ENCODE data around the gene MISP3. TPM values are rescaled to one million over a fixed set of nuclear protein-coding genes. Genes with fewer than 3 reads are reported as not detected.

MISP3 gene
- total RNA-seq, 6 experiments from 2014 or later = 0.62 to 1.2 (median 0.88) TPM

DNA sequence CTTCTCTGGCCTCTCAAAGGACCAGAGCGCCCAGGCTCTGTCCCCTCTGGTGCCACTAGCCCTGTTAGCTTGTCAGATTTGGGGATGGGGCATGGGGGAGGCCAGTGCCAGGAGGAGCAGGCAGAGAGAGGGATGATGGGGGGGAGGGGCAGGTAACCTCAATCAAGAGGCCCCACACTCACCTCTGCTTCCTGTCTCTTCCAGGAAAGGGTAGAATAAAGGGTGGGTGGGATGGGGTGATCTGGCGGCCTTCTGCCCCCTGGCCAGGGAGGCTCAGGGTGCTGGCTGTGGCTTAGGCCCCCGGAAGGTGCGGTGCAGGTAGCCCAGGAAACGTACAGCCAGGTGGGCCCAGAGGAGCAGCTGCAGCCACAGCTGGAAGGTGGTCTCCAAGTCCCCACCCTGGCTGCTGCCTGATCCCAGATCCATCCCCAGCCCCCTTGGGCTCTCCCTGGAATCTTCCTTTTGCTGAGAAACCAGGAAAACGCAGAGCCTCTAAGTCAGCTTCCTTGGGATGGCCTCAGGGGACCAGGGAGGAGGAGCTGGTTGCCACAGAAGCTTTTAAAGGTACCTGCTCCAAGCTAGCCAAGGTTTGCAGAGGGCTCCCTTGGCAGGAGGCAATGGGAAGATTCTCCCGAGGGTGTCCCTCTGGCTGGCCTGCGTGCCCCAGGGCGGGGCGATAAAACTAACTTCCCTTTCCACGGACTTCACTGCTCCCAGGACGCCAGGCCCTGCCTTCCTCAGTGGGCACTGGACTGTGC, 39.6 kb downstream of the MISP3 start:
- peaks cover 4% of the 10 kb centered on the region; the same call in 1 of the 2 replicates for H3K36me3 Mint-ChIP-seq (ENCODE audit: low read depth)
- H3K27me3 Mint-ChIP-seq (ENCODE audit: insufficient read depth) = peaks cover 1% of the 10 kb centered on the region; the same call in 1 of the 2 replicates
- peak overlapping the region; percentile 87 for H3K27ac Mint-ChIP-seq
- no peaks in the 10 kb centered on the region for H3K9me3 Mint-ChIP-seq
- peaks cover 36% of the 10 kb centered on the region for H3K4me1 Mint-ChIP-seq (ENCODE audit: low read depth)
- no peak overlapping the region for H3K4me3 Mint-ChIP-seq
- no peak for DNase-seq
- TF ChIP-seq, protein P1, sequence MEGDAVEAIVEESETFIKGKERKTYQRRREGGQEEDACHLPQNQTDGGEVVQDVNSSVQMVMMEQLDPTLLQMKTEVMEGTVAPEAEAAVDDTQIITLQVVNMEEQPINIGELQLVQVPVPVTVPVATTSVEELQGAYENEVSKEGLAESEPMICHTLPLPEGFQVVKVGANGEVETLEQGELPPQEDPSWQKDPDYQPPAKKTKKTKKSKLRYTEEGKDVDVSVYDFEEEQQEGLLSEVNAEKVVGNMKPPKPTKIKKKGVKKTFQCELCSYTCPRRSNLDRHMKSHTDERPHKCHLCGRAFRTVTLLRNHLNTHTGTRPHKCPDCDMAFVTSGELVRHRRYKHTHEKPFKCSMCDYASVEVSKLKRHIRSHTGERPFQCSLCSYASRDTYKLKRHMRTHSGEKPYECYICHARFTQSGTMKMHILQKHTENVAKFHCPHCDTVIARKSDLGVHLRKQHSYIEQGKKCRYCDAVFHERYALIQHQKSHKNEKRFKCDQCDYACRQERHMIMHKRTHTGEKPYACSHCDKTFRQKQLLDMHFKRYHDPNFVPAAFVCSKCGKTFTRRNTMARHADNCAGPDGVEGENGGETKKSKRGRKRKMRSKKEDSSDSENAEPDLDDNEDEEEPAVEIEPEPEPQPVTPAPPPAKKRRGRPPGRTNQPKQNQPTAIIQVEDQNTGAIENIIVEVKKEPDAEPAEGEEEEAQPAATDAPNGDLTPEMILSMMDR (IDR thresholded peaks at IDR 0.05) = no peak

DNA sequence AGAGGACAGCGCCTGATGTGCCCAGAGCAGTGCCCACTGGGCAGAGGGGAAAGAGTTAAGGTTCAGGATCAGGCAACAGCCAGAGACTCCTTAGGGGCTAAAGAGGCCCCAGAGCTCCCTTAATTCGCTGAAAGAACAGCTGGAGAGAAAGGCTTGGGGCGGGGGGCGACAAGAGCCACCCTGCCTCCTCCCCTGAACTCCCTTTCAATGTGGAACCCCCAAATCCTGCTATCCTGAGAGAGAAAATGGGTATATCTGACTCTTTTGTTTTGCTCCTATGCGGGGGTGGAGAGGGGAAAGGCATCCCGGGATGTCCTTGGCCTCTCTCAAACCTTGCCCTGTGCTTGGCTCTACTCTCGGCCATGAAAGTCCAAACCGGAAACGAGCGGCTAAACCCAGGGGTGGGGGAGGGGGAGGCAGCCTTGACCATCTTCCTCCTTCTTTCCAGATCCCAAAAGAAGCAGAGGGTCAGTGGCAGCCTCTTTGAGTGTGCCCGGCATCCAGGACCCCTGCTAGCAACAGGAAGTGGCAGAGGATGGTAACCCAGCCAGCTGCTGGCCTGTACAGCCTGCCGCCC, 40.3 kb downstream of the MISP3 start:
- DNase-seq = no peak
- Mint-ChIP-seq H3K36me3 (ENCODE audit: low read depth) (peaks cover 4% of the 10 kb centered on the region; the same call in 1 of the 2 replicates), H3K4me3 (peak overlapping the region; percentile 53; the same call in 1 of the 2 replicates), H3K9me3 (no peaks in the 10 kb centered on the region), H3K27me3 (ENCODE audit: insufficient read depth) (peaks cover 1% of the 10 kb centered on the region; the same call in 1 of the 2 replicates), H3K27ac (peak overlapping the region; percentile 87), H3K4me1 (ENCODE audit: low read depth) (peaks cover 36% of the 10 kb centered on the region)
- TF ChIP-seq, protein P1 (IDR thresholded peaks at IDR 0.05) = no peak

DNA sequence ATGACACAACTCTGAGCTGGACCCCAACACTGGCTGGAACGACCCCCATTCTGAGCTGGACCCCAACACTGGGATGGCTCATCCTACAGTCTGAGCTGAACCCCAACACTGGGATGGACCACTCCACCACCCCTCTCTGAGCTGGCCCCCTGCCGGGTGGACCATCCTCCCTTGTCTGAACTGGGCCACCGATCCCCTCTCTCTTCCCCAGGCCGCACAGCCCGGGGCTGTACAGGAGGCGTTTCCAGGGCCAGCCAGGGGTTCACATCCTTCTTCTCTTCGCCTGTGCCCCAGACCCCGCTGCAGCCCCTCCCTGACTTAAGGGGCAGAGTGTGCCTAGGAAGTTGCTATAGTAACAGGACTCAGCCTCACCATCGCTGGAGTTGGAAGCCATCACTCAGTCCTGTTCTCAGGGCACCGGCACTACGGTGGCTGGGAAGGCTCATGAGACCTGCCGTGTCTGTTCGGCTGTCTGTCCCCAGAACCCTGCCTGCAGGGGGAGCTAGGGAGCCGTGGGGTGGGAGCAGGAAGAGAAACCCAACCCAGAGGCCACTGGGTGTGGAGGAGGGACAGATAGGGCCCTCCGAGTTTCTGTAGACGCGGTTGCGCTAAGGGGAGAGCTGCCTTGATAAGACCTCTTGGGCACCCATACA, 41.3 kb downstream of the MISP3 start:
- peaks cover 43% of the 10 kb centered on the region for H3K4me1 Mint-ChIP-seq (ENCODE audit: low read depth)
- TF ChIP-seq, protein P1 (IDR thresholded peaks at IDR 0.05) = peak; percentile 53
- no peaks in the 10 kb centered on the region for H3K36me3 Mint-ChIP-seq (ENCODE audit: low read depth)
- H3K27me3 Mint-ChIP-seq (ENCODE audit: insufficient read depth) = 0 out of 2 replicates have a peak, but pooled peaks cover 1% of the 10 kb centered on the region
- H3K27ac Mint-ChIP-seq = peak overlapping the region; percentile 87
- H3K9me3 Mint-ChIP-seq = no peaks in the 10 kb centered on the region
- DNase-seq = no peak
- no peak overlapping the region; the same call in 1 of the 2 replicates for H3K4me3 Mint-ChIP-seq

DNA sequence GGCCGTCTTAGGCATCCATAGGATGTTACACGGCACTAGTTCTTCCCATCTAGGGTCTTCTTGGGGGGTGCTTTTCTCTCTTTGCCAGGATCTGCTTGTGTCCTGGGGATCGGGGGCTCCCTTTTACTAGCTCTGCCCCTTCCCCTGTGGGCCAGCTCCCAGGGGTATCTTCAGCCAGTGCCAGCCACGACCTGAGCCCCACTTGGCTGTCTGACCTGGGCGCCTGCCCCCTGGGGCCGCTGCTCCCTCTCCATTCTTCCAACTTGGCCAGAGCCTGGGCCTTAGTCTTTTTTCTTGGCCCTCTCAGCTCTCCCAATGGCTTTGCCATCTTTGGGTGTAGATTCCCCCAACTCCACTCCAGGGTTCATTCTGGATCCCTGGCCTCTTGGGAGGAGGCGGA, 41.9 kb downstream of the MISP3 start:
- Mint-ChIP-seq H3K4me3 (no peak overlapping the region), H3K27ac (no peak overlapping the region), H3K4me1 (ENCODE audit: low read depth) (peaks cover 48% of the 10 kb centered on the region), H3K9me3 (no peaks in the 10 kb centered on the region), H3K36me3 (ENCODE audit: low read depth) (no peaks in the 10 kb centered on the region), H3K27me3 (ENCODE audit: insufficient read depth) (0 out of 2 replicates have a peak, but pooled peaks cover 1% of the 10 kb centered on the region)
- TF ChIP-seq, protein P1 (IDR thresholded peaks at IDR 0.05) = no peak
- no peak for DNase-seq

DNA sequence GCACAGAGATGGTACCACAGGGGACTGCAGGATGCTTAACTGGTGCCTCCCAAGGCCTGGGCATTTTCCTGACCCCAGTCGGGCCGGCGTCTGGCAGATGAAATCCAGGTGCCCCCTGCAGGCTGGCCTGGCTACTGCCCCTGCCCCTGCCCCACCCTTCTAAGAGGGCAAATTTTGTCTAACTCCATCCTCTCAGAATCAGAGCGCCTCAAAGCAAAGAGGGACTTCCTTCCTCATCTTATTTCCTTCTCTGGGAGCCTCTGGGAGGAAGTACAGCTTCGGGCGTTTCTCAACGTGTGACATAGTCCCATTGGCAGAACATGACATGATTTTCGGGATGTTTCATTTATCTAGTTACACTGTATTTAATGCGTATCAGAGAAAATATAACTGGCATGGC, 42.3 kb downstream of the MISP3 start:
- H3K4me3 Mint-ChIP-seq = no peak overlapping the region
- H3K36me3 Mint-ChIP-seq (ENCODE audit: low read depth) = no peaks in the 10 kb centered on the region
- H3K9me3 Mint-ChIP-seq = no peaks in the 10 kb centered on the region
- no peak overlapping the region for H3K27ac Mint-ChIP-seq
- TF ChIP-seq, protein P1 (IDR thresholded peaks at IDR 0.05) = peak; percentile 73
- H3K27me3 Mint-ChIP-seq (ENCODE audit: insufficient read depth) = 0 out of 2 replicates have a peak, but pooled peaks cover 1% of the 10 kb centered on the region
- no peak for DNase-seq
- H3K4me1 Mint-ChIP-seq (ENCODE audit: low read depth) = peaks cover 48% of the 10 kb centered on the region

Data from HFFc6 (cell line).